Activated T-helper 9 cell treated with anti-CD3 and anti-CD28 coated beads, Interleukin-2, amount 50 U/mL, for 16 hours (primary cell): Measurements from ENCODE around the gene INS.

Experiments used
- DNase-seq: peaks from one replicate; pipeline ENCODE4 v3.0.0-alpha.2; 2020; ENCODE audit warnings: low read depth

INS gene

GRCh38 chr11:2115308-2115707, 45.7 kb downstream of the INS start:
- no peak for DNase-seq

GRCh38 chr11:2114430-2115241, 46.4 kb downstream of the INS start:
- no peak for DNase-seq

- DNase-seq: no peak
Observed at GRCh38 chr11:2113776-2114175, 47.2 kb downstream of the INS start.

GRCh38 chr11:2110521-2110920, 50.5 kb downstream of the INS start:
- no peak for DNase-seq
